ENCODE measurements around the gene RTP1.

- TF ChIP-seq, protein P1, sequence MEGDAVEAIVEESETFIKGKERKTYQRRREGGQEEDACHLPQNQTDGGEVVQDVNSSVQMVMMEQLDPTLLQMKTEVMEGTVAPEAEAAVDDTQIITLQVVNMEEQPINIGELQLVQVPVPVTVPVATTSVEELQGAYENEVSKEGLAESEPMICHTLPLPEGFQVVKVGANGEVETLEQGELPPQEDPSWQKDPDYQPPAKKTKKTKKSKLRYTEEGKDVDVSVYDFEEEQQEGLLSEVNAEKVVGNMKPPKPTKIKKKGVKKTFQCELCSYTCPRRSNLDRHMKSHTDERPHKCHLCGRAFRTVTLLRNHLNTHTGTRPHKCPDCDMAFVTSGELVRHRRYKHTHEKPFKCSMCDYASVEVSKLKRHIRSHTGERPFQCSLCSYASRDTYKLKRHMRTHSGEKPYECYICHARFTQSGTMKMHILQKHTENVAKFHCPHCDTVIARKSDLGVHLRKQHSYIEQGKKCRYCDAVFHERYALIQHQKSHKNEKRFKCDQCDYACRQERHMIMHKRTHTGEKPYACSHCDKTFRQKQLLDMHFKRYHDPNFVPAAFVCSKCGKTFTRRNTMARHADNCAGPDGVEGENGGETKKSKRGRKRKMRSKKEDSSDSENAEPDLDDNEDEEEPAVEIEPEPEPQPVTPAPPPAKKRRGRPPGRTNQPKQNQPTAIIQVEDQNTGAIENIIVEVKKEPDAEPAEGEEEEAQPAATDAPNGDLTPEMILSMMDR (IDR thresholded peaks at IDR 0.05 in 2 of 3, conservative IDR thresholded peaks at IDR 0.05 in 1 of 3; ENCODE audit: insufficient read depth in 2 of 3, low read depth in 1 of 3, low read length in 3 of 3): no peak
- no peak for TF ChIP-seq EP300 (IDR thresholded peaks at IDR 0.05; ENCODE audit: low read length)
Observed at GRCh38 chr3:187242435-187242834, 45.1 kb downstream of the RTP1 start.
